Activated CD8-positive, alpha-beta memory T cell treated with anti-CD3 and anti-CD28 coated beads for 24 hours (primary cell): Measurements from ENCODE around the gene TNFSF11.

Experiments used
- DNase-seq: peaks from one replicate; pipeline ENCODE4 v3.0.0-alpha.2; 2020

Gene TNFSF11

DNA sequence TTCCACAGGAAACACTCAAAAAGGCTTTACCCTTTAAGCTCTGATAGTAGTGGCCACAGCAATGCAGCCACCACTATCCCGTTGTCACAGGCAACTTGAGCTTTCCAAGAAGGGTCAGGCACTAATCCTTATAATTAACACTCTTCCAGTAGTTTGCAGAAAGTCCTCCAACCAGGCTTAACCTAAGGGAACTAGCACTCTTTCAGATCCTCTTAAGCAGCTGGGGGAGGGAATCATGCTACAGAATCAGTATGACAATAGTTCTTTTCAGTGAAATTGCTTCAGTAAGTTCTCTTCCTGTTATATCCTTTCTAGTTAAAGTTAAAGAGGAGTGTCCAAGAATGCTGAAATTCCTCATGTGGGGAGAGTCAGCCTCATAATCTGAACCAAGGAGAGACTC lies 82.2 kb downstream of the TNFSF11 start:
- DNase-seq: no peak

DNA sequence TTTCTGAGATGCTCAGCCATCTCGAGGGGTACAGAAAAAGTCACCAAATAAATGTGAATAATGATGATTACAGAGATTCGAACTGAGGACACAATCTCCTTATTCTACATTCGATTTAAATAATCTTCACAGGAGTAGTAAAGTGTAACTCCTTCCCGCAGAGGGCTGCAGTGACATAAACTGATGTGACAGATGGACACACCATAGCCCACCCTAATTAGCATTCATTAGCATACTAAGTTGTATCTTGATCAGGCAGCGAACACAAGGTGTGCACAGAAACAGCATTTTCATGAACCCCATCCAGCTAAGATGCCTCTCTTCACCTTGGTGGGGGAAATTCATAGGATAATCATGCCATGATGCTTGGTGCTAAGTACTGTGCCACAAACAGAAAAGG lies 83.0 kb downstream of the TNFSF11 start:
- DNase-seq: no peak
